ENCODE data around the gene DDX23. TPM values are rescaled to one million over a fixed set of nuclear protein-coding genes. Genes with fewer than 3 reads are reported as not detected.
A peak's percentile ranks its signal among the peaks of the same experiment; 100 is the strongest.

DDX23 gene
- total and polyA plus RNA-seq, 2 of the 4 experiments (the other 2 are of a cell fraction) = 61.8 to 81.9 TPM

- WGBS, 2 experiments (ENCODE audit: extremely low coverage in 2 of 2, insufficient read length in 1 of 2) = 85% methylated on average over 2 of the region's 2 CpGs; no CpG with 5 or more reads in 1 of the 2 experiments
- Histone ChIP-seq H3K18ac (ENCODE audit: low read depth, low read length) (peak overlapping the region; percentile 97), H4K91ac (ENCODE audit: insufficient read depth, low read depth, low read length) (peak overlapping the region; percentile 95), H3K4me2 (ENCODE audit: low read depth, low read length) (no peak overlapping the region), H3K9me1 (ENCODE audit: insufficient read depth, low read length) (peaks cover 39% of the 10 kb centered on the region), H3K4ac (ENCODE audit: low read depth, low read length) (peak overlapping the region; percentile 99), H3K27me3 (ENCODE audit: control insufficient read depth, insufficient read depth, low read length) (no peaks in the 10 kb centered on the region), H3K27ac (ENCODE audit: insufficient read depth, low read length) (peak overlapping the region; percentile 90), H3K23ac (ENCODE audit: low read depth, low read length) (peak overlapping the region; percentile 97), H2AFZ (replicated peaks; ENCODE audit: low read length, poor library complexity) (peak overlapping the region; percentile 71), H3K9ac (ENCODE audit: low read depth, low read length) (peak overlapping the region; percentile 47), H3K56ac (ENCODE audit: extremely low read depth, insufficient read depth, low read length) (peak overlapping the region; percentile 26; the same call in 1 of the 2 replicates), H4K20me1 (ENCODE audit: insufficient read depth, low read length) (no peaks in the 10 kb centered on the region), H2BK5ac (ENCODE audit: low read depth, low read length, poor library complexity, severe bottlenecking) (peak overlapping the region; percentile 99), H3K4me1 (ENCODE audit: control insufficient read depth, insufficient read depth, low read length) (peaks cover 32% of the 10 kb centered on the region), H2BK15ac (ENCODE audit: low read depth, low read length) (peak overlapping the region; percentile 95; the same call in 2 of the 3 replicates), H3K36me3 (ENCODE audit: control insufficient read depth, insufficient read depth, low read length) (no peaks in the 10 kb centered on the region), H3K9me3 (ENCODE audit: control insufficient read depth, insufficient read depth, low read length) (no peaks in the 10 kb centered on the region), H4K8ac (ENCODE audit: low read depth in 2 of 2, low read length in 2 of 2) (peak overlapping the region; percentile 74 to 95), H2BK120ac (ENCODE audit: low read depth, low read length) (peak overlapping the region; percentile 98), H2BK20ac (ENCODE audit: low read depth, low read length) (peak overlapping the region; percentile 99), H4K5ac (ENCODE audit: low read depth, low read length) (peak overlapping the region; percentile 81), H2AK9ac (replicated peaks; ENCODE audit: low read depth, low read length, poor library complexity) (peak overlapping the region; percentile 18), H2AK5ac (ENCODE audit: low read depth, low read length) (peak overlapping the region; percentile 98), H3K4me3 (ENCODE audit: insufficient read depth, low read depth, low read length) (no peak overlapping the region), H3K14ac (replicated peaks; ENCODE audit: low read depth, low read length) (peak overlapping the region; percentile 98), H3K79me1 (ENCODE audit: low read depth in 1 of 2, low read length in 2 of 2) (peaks cover 22 to 65% of the 10 kb centered on the region in 2 experiments)
- TF ChIP-seq ELK1 (IDR thresholded peaks at IDR 0.05; ENCODE audit: borderline replicate concordance, low read depth, low read length) = no peak
- TF ChIP-seq NFE2L2 (IDR thresholded peaks at IDR 0.05; ENCODE audit: low read depth, low read length) = no peak
- TF ChIP-seq CHD1 (IDR thresholded peaks at IDR 0.05; ENCODE audit: low read depth, low read length) = no peak
- in situ Hi-C loops (cut with MboI; ENCODE audit: low sequenced_read_pairs) = no loop called here
- dilution Hi-C loops (cut with HindIII; ENCODE audit: low sequenced_read_pairs, unreplicated experiment) = no loop called here
- no TSS peak for BruUV-seq (replicated peaks)
- POLR2A ChIA-PET (ENCODE audit: unreplicated experiment) = interaction anchor here (0.7 kb wide), 1 partner anchor 19 kb away, joined by 3 read pairs; no protein-coding TSS in a partner anchor
- intact Hi-C loops (cut with micrococcal nuclease) = loop anchor here (5.0 kb wide), 1 partner anchor 615 kb away; no protein-coding TSS in a partner anchor
- CTCF ChIA-PET = no interaction called here
- no peak for DNase-seq
- no peak for ATAC-seq (ENCODE audit: low read depth)
Observed at GRCh38 chr12:48812389-48812788, 39.6 kb downstream of the DDX23 start.
